Measurements from ENCODE around the gene NECTIN2.

DNA sequence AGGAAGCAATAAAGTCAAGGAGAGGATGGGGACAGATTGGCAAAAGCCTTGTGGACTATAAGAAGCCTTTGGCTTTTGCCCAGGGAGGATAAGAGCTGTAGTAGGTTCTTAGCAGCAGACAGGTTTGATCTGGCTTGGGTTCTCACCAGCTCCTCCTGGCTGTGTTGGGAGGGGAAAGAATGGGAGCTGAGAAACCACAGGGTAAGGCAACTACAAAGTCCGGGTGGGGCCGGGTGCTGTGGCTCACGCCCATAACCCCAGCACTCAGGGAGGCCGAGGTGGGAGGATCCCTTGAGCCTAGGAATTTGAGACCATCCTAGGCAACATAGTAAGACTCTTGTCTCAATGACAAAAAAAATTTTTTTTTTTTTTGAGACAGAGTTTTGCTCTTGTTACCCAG, 20.6 kb downstream of the NECTIN2 start:
- no peak for TF ChIP-seq POLR2A (IDR thresholded peaks at IDR 0.05)
- TF ChIP-seq, protein P1, sequence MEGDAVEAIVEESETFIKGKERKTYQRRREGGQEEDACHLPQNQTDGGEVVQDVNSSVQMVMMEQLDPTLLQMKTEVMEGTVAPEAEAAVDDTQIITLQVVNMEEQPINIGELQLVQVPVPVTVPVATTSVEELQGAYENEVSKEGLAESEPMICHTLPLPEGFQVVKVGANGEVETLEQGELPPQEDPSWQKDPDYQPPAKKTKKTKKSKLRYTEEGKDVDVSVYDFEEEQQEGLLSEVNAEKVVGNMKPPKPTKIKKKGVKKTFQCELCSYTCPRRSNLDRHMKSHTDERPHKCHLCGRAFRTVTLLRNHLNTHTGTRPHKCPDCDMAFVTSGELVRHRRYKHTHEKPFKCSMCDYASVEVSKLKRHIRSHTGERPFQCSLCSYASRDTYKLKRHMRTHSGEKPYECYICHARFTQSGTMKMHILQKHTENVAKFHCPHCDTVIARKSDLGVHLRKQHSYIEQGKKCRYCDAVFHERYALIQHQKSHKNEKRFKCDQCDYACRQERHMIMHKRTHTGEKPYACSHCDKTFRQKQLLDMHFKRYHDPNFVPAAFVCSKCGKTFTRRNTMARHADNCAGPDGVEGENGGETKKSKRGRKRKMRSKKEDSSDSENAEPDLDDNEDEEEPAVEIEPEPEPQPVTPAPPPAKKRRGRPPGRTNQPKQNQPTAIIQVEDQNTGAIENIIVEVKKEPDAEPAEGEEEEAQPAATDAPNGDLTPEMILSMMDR (IDR thresholded peaks at IDR 0.05): no peak
- no peak for TF ChIP-seq POLR2AphosphoS5 (IDR thresholded peaks at IDR 0.05)

Data from prostate gland (tissue), 2 donors.